Loucy (cell line): ENCODE results near the gene SH3RF3.

ENCODE experiments used
- H2AFZ ChIP-seq: fragments of 200-600 bp; sonication (generic); 2 replicates; pipeline ENCODE4 v1.6.0; 2016; ENCODE audit warnings: antibody characterized with exemption, mild to moderate bottlenecking, low read length, moderate library complexity
- H3F3A ChIP-seq: fragments of 200-600 bp; 2 replicates; pipeline ENCODE4 v1.6.0; 2016; ENCODE audit warnings: antibody characterized with exemption, low read depth, mild to moderate bottlenecking
- H3K27me3 ChIP-seq: fragments of 200-600 bp; sonication (generic); 2 replicates; pipeline ENCODE4 v1.6.1; 2014; ENCODE audit warnings: low read length, mild to moderate bottlenecking; ENCODE audit not compliant: insufficient read depth, poor library complexity, severe bottlenecking
- H3K36me3 ChIP-seq: fragments of 200-600 bp; sonication (generic); 2 replicates; pipeline ENCODE4 v1.6.1; 2016; ENCODE audit warnings: low read length; ENCODE audit not compliant: insufficient read depth
- H3K4me1 ChIP-seq: fragments of 200-600 bp; sonication (generic); 2 replicates; pipeline ENCODE4 v1.5.1; 2014; ENCODE audit warnings: low read length, mild to moderate bottlenecking; ENCODE audit not compliant: insufficient read depth, poor library complexity, severe bottlenecking
- H3K4me2 ChIP-seq: fragments of 200-600 bp; sonication (generic); 2 replicates; pipeline ENCODE4 v1.6.0; 2014; ENCODE audit warnings: antibody characterized with exemption, low read length, low read depth, mild to moderate bottlenecking; ENCODE audit not compliant: poor library complexity, severe bottlenecking
- H3K4me3 ChIP-seq: fragments of 200-600 bp; sonication (generic); 2 replicates; pipeline ENCODE4 v1.5.1; 2014; ENCODE audit warnings: low read length, mild to moderate bottlenecking, mixed read lengths; ENCODE audit not compliant: poor library complexity, severe bottlenecking
- H3K79me2 ChIP-seq: fragments of 200-600 bp; sonication (generic); 2 replicates; pipeline ENCODE4 v1.6.1; 2014; ENCODE audit warnings: low read length; ENCODE audit not compliant: insufficient read depth
- H3K9ac ChIP-seq: fragments of 200-600 bp; sonication (generic); 2 replicates; pipeline ENCODE4 v1.6.0; 2014; ENCODE audit warnings: mild to moderate bottlenecking, low read depth, low read length, moderate library complexity; ENCODE audit not compliant: poor library complexity, severe bottlenecking
- H3K9me2 ChIP-seq: fragments of 200-600 bp; sonication (generic); replicated peaks from 2 replicates; pipeline ENCODE4 v1.6.1; 2016; ENCODE audit warnings: low read depth, low read length, mixed read lengths
- H3K9me3 ChIP-seq: fragments of 200-600 bp; sonication (generic); 2 replicates; pipeline ENCODE4 v1.6.1; 2014; ENCODE audit warnings: mild to moderate bottlenecking, antibody characterized with exemption, low read length, low read depth; ENCODE audit not compliant: insufficient read depth
- H4K20me1 ChIP-seq: fragments of 200-600 bp; sonication (generic); 2 replicates; pipeline ENCODE4 v1.6.0; 2014; ENCODE audit warnings: antibody characterized with exemption, low read length, mild to moderate bottlenecking; ENCODE audit not compliant: insufficient read depth, poor library complexity, severe bottlenecking
- EZH2phosphoT487 ChIP-seq: fragments of 200-600 bp; IDR thresholded peaks from 2 replicates; pipeline ENCODE4 v1.6.1; 2018; ENCODE audit warnings: antibody characterized with exemption, mild to moderate bottlenecking, moderate library complexity, borderline replicate concordance
- TF ChIP-seq, protein P1 (sequence below): fragments of 200-600 bp; sonication (generic); conservative IDR thresholded peaks from 2 replicates; pipeline ENCODE4 v1.5.1; 2014; ENCODE audit warnings: mild to moderate bottlenecking, antibody characterized with exemption, low read length

SH3RF3 gene

DNA sequence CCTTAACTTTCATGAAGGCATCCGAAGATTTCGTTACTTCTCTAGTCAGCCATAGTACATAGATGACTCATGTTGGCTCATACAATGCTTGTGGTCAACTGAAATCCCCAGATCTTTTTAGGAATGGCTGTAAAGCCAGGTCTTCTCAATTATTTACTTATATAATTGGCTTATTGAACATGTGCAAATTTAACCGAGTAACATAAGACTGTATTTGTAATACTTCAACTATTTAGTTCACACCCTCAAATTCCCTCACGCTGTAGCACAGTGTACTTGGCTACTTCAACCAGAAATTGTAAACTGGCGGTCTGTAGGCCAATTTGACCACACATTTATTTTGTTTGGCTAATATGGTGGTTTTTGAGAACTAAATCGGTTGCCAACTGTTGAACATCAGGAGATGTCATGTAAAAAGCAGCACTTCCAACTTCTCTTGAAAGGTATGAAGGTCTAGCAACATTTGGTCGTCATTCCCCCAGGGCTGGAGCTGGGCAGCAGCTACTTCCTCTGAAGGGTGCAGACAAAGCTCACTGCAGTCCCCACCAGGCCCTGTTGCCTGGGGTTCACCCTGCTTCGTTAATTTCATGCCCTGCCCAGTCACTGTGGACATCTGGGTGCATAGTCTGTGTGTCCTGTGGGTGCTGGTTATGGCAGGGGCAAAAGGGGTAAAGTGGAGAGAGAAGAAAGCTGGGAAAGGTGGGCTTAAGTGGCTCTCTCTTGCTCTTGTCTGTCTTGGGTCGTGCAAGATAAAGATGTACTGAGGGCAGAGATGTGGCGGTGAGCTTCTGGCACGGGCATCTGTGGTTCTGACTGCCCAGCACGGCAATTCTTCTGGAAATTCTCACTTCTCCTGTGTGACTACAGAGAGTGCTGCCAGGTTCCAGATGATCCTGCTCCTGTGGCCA is 3.2 kb upstream of the SH3RF3 start:
- H3K79me2 ChIP-seq, result peaks cover 23% of the 10 kb centered on the region
- H3K4me1 ChIP-seq, result peaks cover 20% of the 10 kb centered on the region
- no peaks in the 10 kb centered on the region for H3K36me3 ChIP-seq
- H2AFZ ChIP-seq, result no peak overlapping the region
- H3K9me2 ChIP-seq, result no peaks in the 10 kb centered on the region
- H3K9me3 ChIP-seq, result no peaks in the 10 kb centered on the region
- H4K20me1 ChIP-seq, result peaks cover 6% of the 10 kb centered on the region
- H3F3A ChIP-seq, result no peaks in the 10 kb centered on the region
- H3K4me2 ChIP-seq, result no peak overlapping the region
- no peak overlapping the region for H3K4me3 ChIP-seq
- TF ChIP-seq, protein P1, sequence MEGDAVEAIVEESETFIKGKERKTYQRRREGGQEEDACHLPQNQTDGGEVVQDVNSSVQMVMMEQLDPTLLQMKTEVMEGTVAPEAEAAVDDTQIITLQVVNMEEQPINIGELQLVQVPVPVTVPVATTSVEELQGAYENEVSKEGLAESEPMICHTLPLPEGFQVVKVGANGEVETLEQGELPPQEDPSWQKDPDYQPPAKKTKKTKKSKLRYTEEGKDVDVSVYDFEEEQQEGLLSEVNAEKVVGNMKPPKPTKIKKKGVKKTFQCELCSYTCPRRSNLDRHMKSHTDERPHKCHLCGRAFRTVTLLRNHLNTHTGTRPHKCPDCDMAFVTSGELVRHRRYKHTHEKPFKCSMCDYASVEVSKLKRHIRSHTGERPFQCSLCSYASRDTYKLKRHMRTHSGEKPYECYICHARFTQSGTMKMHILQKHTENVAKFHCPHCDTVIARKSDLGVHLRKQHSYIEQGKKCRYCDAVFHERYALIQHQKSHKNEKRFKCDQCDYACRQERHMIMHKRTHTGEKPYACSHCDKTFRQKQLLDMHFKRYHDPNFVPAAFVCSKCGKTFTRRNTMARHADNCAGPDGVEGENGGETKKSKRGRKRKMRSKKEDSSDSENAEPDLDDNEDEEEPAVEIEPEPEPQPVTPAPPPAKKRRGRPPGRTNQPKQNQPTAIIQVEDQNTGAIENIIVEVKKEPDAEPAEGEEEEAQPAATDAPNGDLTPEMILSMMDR, result no peak
- TF ChIP-seq EZH2phosphoT487, result no peak
- H3K9ac ChIP-seq, result no peak overlapping the region
- H3K27me3 ChIP-seq, result no peaks in the 10 kb centered on the region

DNA sequence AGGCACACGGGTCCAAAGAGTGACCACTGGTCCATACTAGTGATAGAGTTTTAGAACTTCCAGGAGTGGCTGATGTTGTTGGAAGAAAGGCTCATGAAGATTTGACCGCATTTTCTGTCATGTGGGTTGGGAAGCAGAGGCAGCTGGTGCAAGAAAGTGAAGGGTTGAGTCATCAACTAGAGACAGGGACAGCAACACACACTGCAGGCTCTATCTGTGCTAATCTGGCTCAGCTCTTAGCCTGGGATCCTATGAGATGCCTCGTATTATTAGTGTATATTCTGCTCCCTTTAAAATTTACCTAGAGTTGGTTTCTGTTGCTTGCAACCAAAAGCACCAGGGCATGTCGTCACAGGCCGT is 2.5 kb upstream of the SH3RF3 start:
- Histone ChIP-seq H3K9me2 (no peaks in the 10 kb centered on the region), H3K4me3 (no peak overlapping the region), H3K36me3 (no peaks in the 10 kb centered on the region), H4K20me1 (peaks cover 8% of the 10 kb centered on the region), H2AFZ (no peak overlapping the region), H3K9me3 (no peaks in the 10 kb centered on the region), H3K9ac (no peak overlapping the region), H3K79me2 (peaks cover 29% of the 10 kb centered on the region), H3K4me1 (peaks cover 26% of the 10 kb centered on the region), H3F3A (no peaks in the 10 kb centered on the region), H3K27me3 (no peaks in the 10 kb centered on the region), H3K4me2 (no peak overlapping the region)
- TF ChIP-seq EZH2phosphoT487, result no peak
- TF ChIP-seq, protein P1, result no peak

DNA sequence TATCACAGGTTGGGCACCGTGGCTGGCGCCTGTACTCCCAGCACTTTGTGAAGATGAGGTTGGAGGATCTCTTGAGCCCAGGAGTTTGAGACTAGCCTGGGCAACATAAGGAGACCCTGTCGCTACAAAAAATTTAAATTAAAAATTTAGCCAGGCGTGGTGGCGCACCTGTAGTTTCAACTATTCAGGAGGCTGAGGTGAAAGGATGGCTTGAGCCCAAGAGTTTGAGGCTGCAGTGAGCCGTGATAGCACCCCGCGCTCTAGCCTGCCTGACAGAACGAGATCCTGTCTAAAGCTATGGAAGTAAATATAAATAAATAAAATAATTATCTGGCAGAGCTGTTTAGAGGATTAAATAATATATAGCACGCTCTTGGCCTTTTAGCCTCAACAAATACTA is 1.4 kb upstream of the SH3RF3 start:
- H4K20me1 ChIP-seq, result peaks cover 8% of the 10 kb centered on the region
- H3K36me3 ChIP-seq, result no peaks in the 10 kb centered on the region
- no peaks in the 10 kb centered on the region for H3K9me2 ChIP-seq
- H3K79me2 ChIP-seq, result peaks cover 39% of the 10 kb centered on the region
- no peak overlapping the region for H2AFZ ChIP-seq
- H3K9ac ChIP-seq, result no peak overlapping the region
- TF ChIP-seq, protein P1, result no peak
- TF ChIP-seq EZH2phosphoT487, result no peak
- H3K9me3 ChIP-seq, result no peaks in the 10 kb centered on the region
- H3F3A ChIP-seq, result no peaks in the 10 kb centered on the region
- H3K4me3 ChIP-seq, result peak overlapping the region; percentile 84
- peak overlapping the region; percentile 89 for H3K4me2 ChIP-seq
- peaks cover 37% of the 10 kb centered on the region for H3K4me1 ChIP-seq
- H3K27me3 ChIP-seq, result no peaks in the 10 kb centered on the region
